Heart left ventricle (tissue), 16 donors: Measurements from ENCODE around the gene FAM24B. TPM values are rescaled to one million over a fixed set of nuclear protein-coding genes. Genes with fewer than 3 reads are reported as not detected.

Experiments
- ATAC-seq, 4 donors: fragments of 200-7000 bp; cut with Tn5 transposase; one replicate each; pipeline ENCODE4 v1.9.1; 2020 to 2022; ENCODE audit warnings: moderate library complexity in 4 of 4, mild to moderate bottlenecking in 3 of 4, moderate number of reproducible peaks in 1 of 4
- DNase-seq, 5 donors: peaks; one replicate each; pipeline ENCODE4 v3.0.0-alpha.2; 2020
- H3K27ac ChIP-seq, 12 donors: fragments of 200-600 bp; sonication (generic) in 4 of 12; one replicate each; pipeline versions ENCODE4 v1.5.0 to v1.8.0; 2016 to 2022; ENCODE audit warnings: mild to moderate bottlenecking in 2 of 12
- H3K27me3 ChIP-seq, 9 donors: fragments of 200-600 bp; sonication (generic) in 2 of 9; one replicate each; pipeline versions ENCODE4 v1.5.1 to v1.8.0; 2016 to 2022; ENCODE audit warnings: mild to moderate bottlenecking in 3 of 9
- H3K36me3 ChIP-seq, 9 donors: fragments of 200-600 bp; sonication (generic) in 2 of 9; one replicate each; pipeline versions ENCODE4 v1.5.0 to v1.8.0; 2018 to 2022; ENCODE audit warnings: mild to moderate bottlenecking in 2 of 9
- H3K4me1 ChIP-seq, 12 donors: fragments of 200-600 bp; sonication (generic) in 4 of 12; one replicate each; pipeline versions ENCODE4 v1.5.0 to v1.8.0; 2016 to 2022; ENCODE audit warnings: mild to moderate bottlenecking in 3 of 12
- H3K4me3 ChIP-seq, 12 donors: fragments of 200-600 bp; sonication (generic) in 4 of 12; one replicate each; pipeline versions ENCODE4 v1.5.0 to v1.8.0; 2017 to 2022; ENCODE audit warnings: mild to moderate bottlenecking in 9 of 12, moderate library complexity in 4 of 12
- H3K9me3 ChIP-seq, 12 donors: fragments of 200-600 bp; sonication (generic) in 4 of 12; one replicate each; pipeline versions ENCODE4 v1.5.0 to v1.8.0; 2016 to 2022; ENCODE audit warnings: mild to moderate bottlenecking in 1 of 12
- POLR2A ChIP-seq, 2 donors: fragments of 450-650 bp; IDR thresholded peaks; one replicate each; pipeline ENCODE4 v1.6.1; 2017; ENCODE audit warnings: antibody characterized with exemption in 2 of 2, mild to moderate bottlenecking in 2 of 2, moderate library complexity in 2 of 2
- WGBS, 4 donors: extraction: QIAGEN DNeasy Blood & Tissue Kit in 2 of 4; methylation state at CpG; one replicate each; pipeline versions ENCODE4 v1.1.5 to v1.1.7; 2013 to 2018; 5-methylcytosine and 5-hydroxymethylcytosine counted together
- intact Hi-C, 10 donors: fragments of 100-400 bp; cut with DNase I; formaldehyde crosslinking; loops; one replicate each; pipeline versions ENCODE4 v1.11.1 to v1.14.2; 2022
- polyA plus RNA-seq, 2 donors: library from polyadenylated mRNA; stranded (reverse); fragments of 200-250 nt; gene quantifications; one replicate each; pipeline ENCODE4 v1.2.3, GENCODE V29; 2013
- total RNA-seq, 9 donors: library from RNA; depleted of rRNA in 2 of 9; stranded (reverse); fragments of >200 nt in 2 of 9; fragmentation: NEBNext Ultra II Directional in 3 of 9; extraction: Animal tissue kit (Norgen Biotek cat#: 25700) in 3 of 9; gene quantifications; one replicate each; pipeline versions ENCODE4 v1.1.0 to v1.2.4, GENCODE V29; 2016 to 2023
- TF ChIP-seq, protein P1 (sequence below), 12 donors: fragments of 200-600 bp; sonication (generic) in 4 of 12; IDR thresholded peaks; one replicate each; pipeline versions ENCODE4 v1.5.0 to v1.8.0; 2018 to 2022; ENCODE audit warnings: antibody characterized with exemption in 12 of 12, mild to moderate bottlenecking in 5 of 12
- donor health status: ischemic (EF 13 %, LVEDD 7.1; RV severe dilation, severe dysfunction).
- donor health status: healthy with polysubstance abuse.
- donor health status: DM: no; HTN: yes; CAD: no.
- donor health status: DM: no; HTN: no; CAD: no.
- donor health status: ischemic (EF 25% LVEDD 6.9; RV normal size, moderate dysfunction).
- donor health status: ischemic (EF 25% LVEDD 5.7; RV mildly dilated, moderate dysfunction).
- donor health status: healthy.
- donor health status: DM: yes; HTN: yes; CAD: no.
- donor health status: ischemic (EF 35%, LVEDD 5.7; RV mildly dilated, moderate dysfunction).
- donor health status: nonischemic (EF 11% LVEDD 7.7; RV severe dilation, severe dysfunction).
- donor health status: DM: yes; HTN: yes; CAD: no.
- donor health status: PGD.
- donor health status: ischemic (EF 29% LVEDD 5.4; RV normal size, mild dysfunction).
- donor health status: nonischemic (EF 23%, LVEDD 6.1; RV moderate dilation, normal function).

The FAM24B gene
- total and polyA plus RNA-seq, 11 donors: 0.49 to 2.9 (median 0.80) TPM; not detected in 4

DNA sequence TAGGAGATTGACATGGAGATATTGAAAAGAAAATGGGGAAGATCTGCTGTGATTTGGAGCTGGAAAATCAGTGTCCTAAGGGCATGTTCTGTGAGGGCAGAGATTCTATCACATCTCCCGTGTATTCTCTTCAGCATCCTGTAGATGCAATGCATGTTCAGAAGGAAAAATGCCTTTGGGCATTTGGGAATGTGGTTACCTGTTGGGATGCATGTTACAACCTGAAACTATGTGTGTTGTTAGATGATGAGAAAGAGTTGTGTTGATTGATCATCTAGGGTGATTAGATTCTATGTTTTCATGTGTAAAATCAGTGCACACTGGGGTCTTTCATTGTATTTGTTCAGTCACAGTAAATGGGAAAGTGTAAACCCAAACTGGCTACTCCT is 48.4 kb downstream of the FAM24B start:
- intact Hi-C loops: no loop called here
- no peak for ATAC-seq

DNA sequence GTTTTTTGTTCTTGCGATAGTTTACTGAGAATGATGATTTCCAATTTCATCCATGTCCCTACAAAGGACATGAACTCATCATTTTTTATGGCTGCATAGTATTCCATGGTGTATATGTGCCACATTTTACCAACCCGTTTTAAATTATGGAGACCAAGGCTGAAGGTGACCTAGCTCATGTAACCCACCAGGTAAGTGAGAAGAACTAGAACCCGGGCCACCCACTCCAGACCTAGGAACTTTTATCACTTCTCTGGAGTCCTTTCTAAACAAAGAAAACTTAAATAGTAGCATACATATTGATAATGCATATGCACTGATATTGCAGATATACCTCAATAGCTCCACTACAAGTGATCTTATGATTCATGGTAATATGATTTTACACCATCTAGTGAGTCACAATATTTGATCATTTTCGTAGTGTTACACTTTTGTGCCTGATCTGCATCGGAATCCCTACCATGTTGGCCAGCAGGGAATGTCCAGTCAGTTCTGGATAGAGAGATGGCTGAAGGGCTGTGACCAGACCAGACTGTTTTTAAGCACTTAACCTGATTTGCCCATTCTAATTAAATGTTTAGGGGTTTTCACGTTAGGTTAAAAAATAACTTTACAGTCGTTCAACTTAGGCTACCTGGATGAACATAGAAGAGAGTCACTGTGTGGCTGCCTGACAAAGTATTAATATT is 49.0 kb downstream of the FAM24B start:
- ATAC-seq (no peak), DNase-seq (no peak)
- TF ChIP-seq POLR2A (IDR thresholded peaks at IDR 0.05): no peak
- TF ChIP-seq, protein P1, sequence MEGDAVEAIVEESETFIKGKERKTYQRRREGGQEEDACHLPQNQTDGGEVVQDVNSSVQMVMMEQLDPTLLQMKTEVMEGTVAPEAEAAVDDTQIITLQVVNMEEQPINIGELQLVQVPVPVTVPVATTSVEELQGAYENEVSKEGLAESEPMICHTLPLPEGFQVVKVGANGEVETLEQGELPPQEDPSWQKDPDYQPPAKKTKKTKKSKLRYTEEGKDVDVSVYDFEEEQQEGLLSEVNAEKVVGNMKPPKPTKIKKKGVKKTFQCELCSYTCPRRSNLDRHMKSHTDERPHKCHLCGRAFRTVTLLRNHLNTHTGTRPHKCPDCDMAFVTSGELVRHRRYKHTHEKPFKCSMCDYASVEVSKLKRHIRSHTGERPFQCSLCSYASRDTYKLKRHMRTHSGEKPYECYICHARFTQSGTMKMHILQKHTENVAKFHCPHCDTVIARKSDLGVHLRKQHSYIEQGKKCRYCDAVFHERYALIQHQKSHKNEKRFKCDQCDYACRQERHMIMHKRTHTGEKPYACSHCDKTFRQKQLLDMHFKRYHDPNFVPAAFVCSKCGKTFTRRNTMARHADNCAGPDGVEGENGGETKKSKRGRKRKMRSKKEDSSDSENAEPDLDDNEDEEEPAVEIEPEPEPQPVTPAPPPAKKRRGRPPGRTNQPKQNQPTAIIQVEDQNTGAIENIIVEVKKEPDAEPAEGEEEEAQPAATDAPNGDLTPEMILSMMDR (IDR thresholded peaks at IDR 0.05): no peak
- peaks cover 0 to 23% (median 2%) of the 10 kb centered on the region in 9 donors for H3K36me3 ChIP-seq
- intact Hi-C loops: no loop called here
- H3K27ac ChIP-seq: no peak overlapping the region
- WGBS, 4 donors: 90 to 95% (median 94%) methylated on average over 6 to 7 of the region's 7 CpGs
- no peak overlapping the region for H3K4me3 ChIP-seq
- H3K27me3 ChIP-seq: peaks cover 0 to 10% (median 0%) of the 10 kb centered on the region in 9 donors
- H3K4me1 ChIP-seq: no peaks in the 10 kb centered on the region
- no peaks in the 10 kb centered on the region for H3K9me3 ChIP-seq

More for the DNA sequence above, 48.4 kb downstream of the FAM24B start:
- 75 to 91% (median 83%) methylated on average over 1 of the region's 1 CpG for WGBS, 4 donors
- Histone ChIP-seq H3K36me3 (peaks cover 0 to 25% (median 2%) of the 10 kb centered on the region in 9 donors), H3K4me3 (no peak overlapping the region), H3K27me3 (peaks cover 0 to 10% (median 0%) of the 10 kb centered on the region in 9 donors), H3K27ac (no peak overlapping the region), H3K4me1 (no peaks in the 10 kb centered on the region), H3K9me3 (peaks cover 0 to 1% (median 0%) of the 10 kb centered on the region in 12 donors)
- no peak for DNase-seq
- TF ChIP-seq POLR2A (IDR thresholded peaks at IDR 0.05): no peak
- TF ChIP-seq, protein P1 (IDR thresholded peaks at IDR 0.05): no peak

- peaks cover 0 to 19% (median 1%) of the 10 kb centered on the region in 9 donors for H3K36me3 ChIP-seq
These were observed 49.9 kb downstream of the FAM24B start for GRCh38 chr10:122829454-122829853.

GRCh38 chr10:122828716-122829255 is 50.6 kb downstream of the FAM24B start:
- peaks cover 0 to 14% (median 0%) of the 10 kb centered on the region in 9 donors for H3K36me3 ChIP-seq
- ATAC-seq (no peak), DNase-seq (no peak)
- intact Hi-C loops: no loop called here
- H3K27ac ChIP-seq: no peak overlapping the region
- H3K4me1 ChIP-seq: no peaks in the 10 kb centered on the region
- H3K27me3 ChIP-seq: peaks cover 0 to 10% (median 0%) of the 10 kb centered on the region in 9 donors
- H3K9me3 ChIP-seq: no peaks in the 10 kb centered on the region
- no peak overlapping the region for H3K4me3 ChIP-seq
- WGBS, 4 donors: 74 to 83% (median 80%) methylated on average over 4 of the region's 4 CpGs
- TF ChIP-seq, protein P1 (IDR thresholded peaks at IDR 0.05): no peak
- no peak for TF ChIP-seq POLR2A (IDR thresholded peaks at IDR 0.05)

More at GRCh38 chr10:122829454-122829853, 49.9 kb downstream of the FAM24B start:
- DNase-seq (no peak), ATAC-seq (no peak)
- Histone ChIP-seq H3K4me1 (no peaks in the 10 kb centered on the region), H3K27ac (no peak overlapping the region), H3K9me3 (no peaks in the 10 kb centered on the region), H3K27me3 (peaks cover 0 to 10% (median 0%) of the 10 kb centered on the region in 9 donors), H3K4me3 (no peak overlapping the region)
- intact Hi-C loops: no loop called here
- 68 to 81% (median 73%) methylated on average over 7 to 8 of the region's 8 CpGs for WGBS, 4 donors
- TF ChIP-seq POLR2A (IDR thresholded peaks at IDR 0.05): no peak
- TF ChIP-seq, protein P1 (IDR thresholded peaks at IDR 0.05): no peak
